GM18868 (cell line): ENCODE results near the gene CCP110.

Source experiments
- ATAC-seq: cut with Tn5 transposase; IDR thresholded peaks from one replicate; pipeline ENCODE4 v1.9.1; 2021; ENCODE audit warnings: mild to moderate bottlenecking, moderate library complexity; ENCODE audit not compliant: unreplicated experiment

The CCP110 gene

GRCh38 chr16:19599968-19600716 is 76.4 kb downstream of the CCP110 start:
- ATAC-seq: no peak

- no peak for ATAC-seq
These were observed 77.6 kb downstream of the CCP110 start for GRCh38 chr16:19601083-19601976.
